ENCODE data around the gene C6orf132.

The C6orf132 gene

GRCh38 chr6:42135722-42136121 is 6.7 kb downstream of the C6orf132 start:
- no peak for DNase-seq (ENCODE audit: low spot score)
- TF ChIP-seq, protein P1, sequence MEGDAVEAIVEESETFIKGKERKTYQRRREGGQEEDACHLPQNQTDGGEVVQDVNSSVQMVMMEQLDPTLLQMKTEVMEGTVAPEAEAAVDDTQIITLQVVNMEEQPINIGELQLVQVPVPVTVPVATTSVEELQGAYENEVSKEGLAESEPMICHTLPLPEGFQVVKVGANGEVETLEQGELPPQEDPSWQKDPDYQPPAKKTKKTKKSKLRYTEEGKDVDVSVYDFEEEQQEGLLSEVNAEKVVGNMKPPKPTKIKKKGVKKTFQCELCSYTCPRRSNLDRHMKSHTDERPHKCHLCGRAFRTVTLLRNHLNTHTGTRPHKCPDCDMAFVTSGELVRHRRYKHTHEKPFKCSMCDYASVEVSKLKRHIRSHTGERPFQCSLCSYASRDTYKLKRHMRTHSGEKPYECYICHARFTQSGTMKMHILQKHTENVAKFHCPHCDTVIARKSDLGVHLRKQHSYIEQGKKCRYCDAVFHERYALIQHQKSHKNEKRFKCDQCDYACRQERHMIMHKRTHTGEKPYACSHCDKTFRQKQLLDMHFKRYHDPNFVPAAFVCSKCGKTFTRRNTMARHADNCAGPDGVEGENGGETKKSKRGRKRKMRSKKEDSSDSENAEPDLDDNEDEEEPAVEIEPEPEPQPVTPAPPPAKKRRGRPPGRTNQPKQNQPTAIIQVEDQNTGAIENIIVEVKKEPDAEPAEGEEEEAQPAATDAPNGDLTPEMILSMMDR (IDR thresholded peaks at IDR 0.05; ENCODE audit: extremely low read depth, missing control alignments) = no peak

GRCh38 chr6:42135161-42135560 is 7.3 kb downstream of the C6orf132 start:
- no peak for DNase-seq (ENCODE audit: low spot score)
- TF ChIP-seq, protein P1 (IDR thresholded peaks at IDR 0.05; ENCODE audit: extremely low read depth, missing control alignments) = no peak

DNA sequence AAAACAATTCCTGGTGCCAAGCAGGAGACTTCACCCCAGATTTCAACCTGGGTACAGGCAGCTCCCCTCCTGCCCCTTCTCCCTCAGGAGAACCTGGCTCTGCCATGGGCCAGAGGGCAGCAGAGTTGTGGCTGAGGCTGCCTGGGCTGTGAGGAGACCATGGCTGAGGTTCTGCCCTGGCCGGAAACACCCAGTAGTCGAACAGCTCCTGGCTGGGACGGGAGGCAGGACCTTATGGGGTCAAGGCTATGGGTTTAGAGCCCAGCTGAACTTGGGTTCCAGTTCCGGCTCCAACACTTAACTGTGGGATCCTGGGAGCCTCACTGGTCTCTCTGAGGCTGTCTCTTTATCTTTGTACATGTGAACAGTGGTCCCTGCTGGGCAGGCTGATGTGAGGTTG is 8.5 kb downstream of the C6orf132 start:
- no peak for DNase-seq (ENCODE audit: low spot score)
- TF ChIP-seq, protein P1 (IDR thresholded peaks at IDR 0.05; ENCODE audit: extremely low read depth, missing control alignments) = no peak

GRCh38 chr6:42131531-42131930 is 10.9 kb downstream of the C6orf132 start:
- TF ChIP-seq, protein P1 (IDR thresholded peaks at IDR 0.05; ENCODE audit: extremely low read depth, missing control alignments) = no peak

DNA sequence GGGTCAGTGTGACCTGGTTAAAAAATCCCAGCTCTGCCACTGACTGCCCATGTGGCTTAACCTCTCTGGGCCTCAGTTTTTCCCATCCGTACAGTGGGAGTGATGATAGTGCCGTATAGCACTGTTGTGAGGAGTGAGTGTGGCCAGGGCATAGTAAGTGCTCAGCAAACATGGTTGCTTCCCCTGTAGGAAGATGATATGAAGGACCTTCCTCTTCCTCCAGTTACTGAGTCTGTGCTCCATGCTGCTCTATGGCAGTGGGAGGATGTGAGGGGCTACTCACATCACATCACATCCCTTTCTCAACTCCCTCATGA is 13.1 kb downstream of the C6orf132 start:
- TF ChIP-seq, protein P1 (IDR thresholded peaks at IDR 0.05; ENCODE audit: extremely low read depth, missing control alignments) = no peak
- no peak for DNase-seq (ENCODE audit: low spot score)

More at GRCh38 chr6:42131531-42131930, 10.9 kb downstream of the C6orf132 start:
- DNase-seq (ENCODE audit: low spot score) = no peak

GRCh38 chr6:42128460-42129359 is 13.7 kb downstream of the C6orf132 start:
- no peak for DNase-seq (ENCODE audit: low spot score)
- TF ChIP-seq, protein P1 (IDR thresholded peaks at IDR 0.05; ENCODE audit: extremely low read depth, missing control alignments) = no peak

GRCh38 chr6:42125663-42126062 is 16.8 kb downstream of the C6orf132 start:
- no peak for DNase-seq (ENCODE audit: low spot score)
- TF ChIP-seq, protein P1 (IDR thresholded peaks at IDR 0.05; ENCODE audit: extremely low read depth, missing control alignments) = no peak
